Amniotic stem cell (primary cell): ENCODE measurements around the gene ADI1.

Experiments used
- DNase-seq: peaks from one replicate; lab custom pipeline; 2025; lab: John Stamatoyannopoulos, UW

The ADI1 gene

GRCh38 chr2:3480352-3481010 lies 38.9 kb downstream of the ADI1 start:
- no peak for DNase-seq

GRCh38 chr2:3479430-3480320 lies 39.7 kb downstream of the ADI1 start:
- DNase-seq = no peak

- no peak for DNase-seq
Observed at GRCh38 chr2:3478846-3479385, 40.4 kb downstream of the ADI1 start.

- no peak for DNase-seq
Observed at GRCh38 chr2:3476985-3477327, 42.4 kb downstream of the ADI1 start.

GRCh38 chr2:3476321-3476984 lies 42.9 kb downstream of the ADI1 start:
- DNase-seq = no peak

GRCh38 chr2:3475771-3476170 lies 43.6 kb downstream of the ADI1 start:
- no peak for DNase-seq

GRCh38 chr2:3472966-3473365 lies 46.4 kb downstream of the ADI1 start:
- DNase-seq = no peak

GRCh38 chr2:3472296-3472695 lies 47.0 kb downstream of the ADI1 start:
- DNase-seq = no peak

- no peak for DNase-seq
Observed at GRCh38 chr2:3470856-3471737, 48.2 kb downstream of the ADI1 start.

GRCh38 chr2:3470166-3470651 lies 49.1 kb downstream of the ADI1 start:
- DNase-seq = no peak

GRCh38 chr2:3469486-3469885 lies 49.8 kb downstream of the ADI1 start:
- no peak for DNase-seq

GRCh38 chr2:3468296-3468988 lies 50.9 kb downstream of the ADI1 start:
- DNase-seq = no peak

GRCh38 chr2:3467654-3468053 lies 51.7 kb downstream of the ADI1 start:
- no peak for DNase-seq

GRCh38 chr2:3466966-3467365 lies 52.4 kb downstream of the ADI1 start:
- no peak for DNase-seq

- no peak for DNase-seq
Observed at GRCh38 chr2:3466482-3466863, 52.9 kb downstream of the ADI1 start.

- DNase-seq = peak; percentile 70
Observed at GRCh38 chr2:3465844-3466481, 53.4 kb downstream of the ADI1 start.

- no peak for DNase-seq
Observed at GRCh38 chr2:3465328-3465727, 54.0 kb downstream of the ADI1 start.

GRCh38 chr2:3464401-3465005 lies 54.8 kb downstream of the ADI1 start:
- DNase-seq = no peak

GRCh38 chr2:3463944-3464343 lies 55.4 kb downstream of the ADI1 start:
- no peak for DNase-seq
